GM12878 (cell line): Measurements from ENCODE around the gene MAP3K1. TPM values are rescaled to one million over a fixed set of nuclear protein-coding genes. Genes with fewer than 3 reads are reported as not detected.

ENCODE experiments used
- ETV6 ChIP-seq, 2 experiments: fragments of 450-650 bp in 1 of 2; IDR thresholded peaks in 1 of 2; conservative IDR thresholded peaks in 1 of 2; 2 replicates each; pipeline ENCODE4 v1.6.1; 2014; ENCODE audit warnings: antibody characterized with exemption in 1 of 2, borderline replicate concordance in 1 of 2, low read depth in 1 of 2, mild to moderate bottlenecking in 1 of 2, moderate library complexity in 1 of 2
- MYB ChIP-seq: fragments of 150-350 bp; IDR thresholded peaks from 2 replicates; pipeline ENCODE4 v1.6.1; 2014; ENCODE audit warnings: mild to moderate bottlenecking, low read depth, low read length, borderline replicate concordance
- SRF ChIP-seq, 2 experiments: IDR thresholded peaks; 2 replicates each; pipeline ENCODE4 v1.6.1; 2011; ENCODE audit warnings: low read depth in 2 of 2, low read length in 2 of 2, mild to moderate bottlenecking in 1 of 2, moderate library complexity in 1 of 2
- ZNF384 ChIP-seq: IDR thresholded peaks from 2 replicates; pipeline ENCODE4 v1.6.1; 2012; ENCODE audit warnings: low read depth, mild to moderate bottlenecking, low read length, improper control_type of control experiment, borderline replicate concordance
- polyA plus RNA-seq, 11 experiments: library from polyadenylated mRNA; depleted of rRNA in 4 of 11; unstranded in 6 of 11; stranded (reverse) in 5 of 11; fragments of >200 nt; fragmentation: Nextera tagmentation in 4 of 11; fragmentation: Illumina TruSeq in 1 of 11; extraction: Ambion mirVana in 4 of 11; extraction: Trizol in 1 of 11; gene quantifications; 1 replicate in 1 of 11; 2 replicates in 10 of 11; pipeline versions ENCODE4 v1.2.1 to v1.2.3, GENCODE V29; 2011 to 2016; ENCODE audit warnings: inconsistent platforms in 2 of 11, missing spikeins in 2 of 11, low read depth in 1 of 11
- total RNA-seq, 4 experiments: library from RNA; depleted of rRNA in 3 of 4; stranded (reverse); fragments of >200 nt in 3 of 4; fragmentation: Illumina TruSeq in 1 of 4; extraction: Trizol in 1 of 4; gene quantifications; 2 replicates each; pipeline versions ENCODE4 v1.2.1 to v1.2.3, GENCODE V29; 2013 to 2021
- TF ChIP-seq, protein P1 (sequence below): fragments of 450-650 bp; IDR thresholded peaks from 2 replicates; pipeline ENCODE4 v1.6.1; 2017; ENCODE audit warnings: mild to moderate bottlenecking, moderate library complexity
- TF ChIP-seq, protein P2 (sequence below): fragments of 450-650 bp; IDR thresholded peaks from 2 replicates; pipeline ENCODE4 v1.6.1; 2016; ENCODE audit warnings: mild to moderate bottlenecking

The MAP3K1 gene
- total and polyA plus RNA-seq, 10 of the 15 experiments (the other 5 are each of a cell fraction or from before 2014, with no cell fraction given), result 7.5 to 24.6 (median 12.6) TPM

DNA sequence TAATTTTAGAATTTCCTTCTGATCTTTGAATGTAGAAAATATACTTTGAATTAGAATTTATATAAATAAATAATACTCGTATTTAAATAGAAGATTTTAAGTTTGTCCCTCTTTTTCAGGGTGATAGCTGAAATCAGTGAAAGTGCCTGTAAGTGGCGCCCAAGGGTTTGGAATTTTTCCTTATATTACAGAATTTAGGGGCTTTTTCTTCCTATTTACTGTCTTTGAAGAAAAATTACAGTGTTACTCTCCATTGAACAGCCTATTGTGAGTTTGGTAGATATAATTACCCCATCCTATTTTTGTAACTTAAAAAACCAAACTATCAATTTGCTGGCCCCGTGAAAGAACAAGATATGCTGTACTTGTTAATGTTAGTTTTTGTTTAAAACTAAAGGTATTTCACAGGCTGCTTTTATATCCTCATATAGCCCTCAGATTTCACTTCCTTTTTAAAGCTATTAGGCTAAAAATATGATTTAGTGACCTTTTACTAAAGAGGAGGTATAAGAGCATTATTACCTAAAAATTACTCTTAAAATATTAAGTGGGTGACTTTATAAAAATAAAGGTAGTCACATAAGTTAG lies 3.2 kb downstream of the MAP3K1 start (continued):
- TF ChIP-seq, protein P1, sequence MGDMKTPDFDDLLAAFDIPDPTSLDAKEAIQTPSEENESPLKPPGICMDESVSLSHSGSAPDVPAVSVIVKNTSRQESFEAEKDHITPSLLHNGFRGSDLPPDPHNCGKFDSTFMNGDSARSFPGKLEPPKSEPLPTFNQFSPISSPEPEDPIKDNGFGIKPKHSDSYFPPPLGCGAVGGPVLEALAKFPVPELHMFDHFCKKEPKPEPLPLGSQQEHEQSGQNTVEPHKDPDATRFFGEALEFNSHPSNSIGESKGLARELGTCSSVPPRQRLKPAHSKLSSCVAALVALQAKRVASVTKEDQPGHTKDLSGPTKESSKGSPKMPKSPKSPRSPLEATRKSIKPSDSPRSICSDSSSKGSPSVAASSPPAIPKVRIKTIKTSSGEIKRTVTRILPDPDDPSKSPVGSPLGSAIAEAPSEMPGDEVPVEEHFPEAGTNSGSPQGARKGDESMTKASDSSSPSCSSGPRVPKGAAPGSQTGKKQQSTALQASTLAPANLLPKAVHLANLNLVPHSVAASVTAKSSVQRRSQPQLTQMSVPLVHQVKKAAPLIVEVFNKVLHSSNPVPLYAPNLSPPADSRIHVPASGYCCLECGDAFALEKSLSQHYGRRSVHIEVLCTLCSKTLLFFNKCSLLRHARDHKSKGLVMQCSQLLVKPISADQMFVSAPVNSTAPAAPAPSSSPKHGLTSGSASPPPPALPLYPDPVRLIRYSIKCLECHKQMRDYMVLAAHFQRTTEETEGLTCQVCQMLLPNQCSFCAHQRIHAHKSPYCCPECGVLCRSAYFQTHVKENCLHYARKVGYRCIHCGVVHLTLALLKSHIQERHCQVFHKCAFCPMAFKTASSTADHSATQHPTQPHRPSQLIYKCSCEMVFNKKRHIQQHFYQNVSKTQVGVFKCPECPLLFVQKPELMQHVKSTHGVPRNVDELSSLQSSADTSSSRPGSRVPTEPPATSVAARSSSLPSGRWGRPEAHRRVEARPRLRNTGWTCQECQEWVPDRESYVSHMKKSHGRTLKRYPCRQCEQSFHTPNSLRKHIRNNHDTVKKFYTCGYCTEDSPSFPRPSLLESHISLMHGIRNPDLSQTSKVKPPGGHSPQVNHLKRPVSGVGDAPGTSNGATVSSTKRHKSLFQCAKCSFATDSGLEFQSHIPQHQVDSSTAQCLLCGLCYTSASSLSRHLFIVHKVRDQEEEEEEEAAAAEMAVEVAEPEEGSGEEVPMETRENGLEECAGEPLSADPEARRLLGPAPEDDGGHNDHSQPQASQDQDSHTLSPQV, result no peak
- TF ChIP-seq, protein P2, sequence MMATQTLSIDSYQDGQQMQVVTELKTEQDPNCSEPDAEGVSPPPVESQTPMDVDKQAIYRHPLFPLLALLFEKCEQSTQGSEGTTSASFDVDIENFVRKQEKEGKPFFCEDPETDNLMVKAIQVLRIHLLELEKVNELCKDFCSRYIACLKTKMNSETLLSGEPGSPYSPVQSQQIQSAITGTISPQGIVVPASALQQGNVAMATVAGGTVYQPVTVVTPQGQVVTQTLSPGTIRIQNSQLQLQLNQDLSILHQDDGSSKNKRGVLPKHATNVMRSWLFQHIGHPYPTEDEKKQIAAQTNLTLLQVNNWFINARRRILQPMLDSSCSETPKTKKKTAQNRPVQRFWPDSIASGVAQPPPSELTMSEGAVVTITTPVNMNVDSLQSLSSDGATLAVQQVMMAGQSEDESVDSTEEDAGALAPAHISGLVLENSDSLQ, result no peak
- TF ChIP-seq ETV6 (conservative IDR thresholded peaks at IDR 0.05 in 1 of 2, IDR thresholded peaks at IDR 0.05 in 1 of 2; ENCODE audit: borderline replicate concordance in 1 of 2, low read depth in 1 of 2) (no peak), ZNF384 (no peak), SRF (IDR thresholded peaks at IDR 0.05; ENCODE audit: low read depth in 2 of 2, low read length in 2 of 2) (no peak), MYB (no peak)
